Cerebellar nuclear complex (tissue), 1 donor: Measurements from ENCODE around the gene MTFR1L.

ENCODE experiments used
- DNase-seq, 2 experiments: peaks; one replicate each; lab custom pipeline; 2025; lab: John Stamatoyannopoulos, UW

MTFR1L gene

GRCh38 chr1:25861316-25862286 lies 41.8 kb downstream of the MTFR1L start:
- DNase-seq = no peak

DNA sequence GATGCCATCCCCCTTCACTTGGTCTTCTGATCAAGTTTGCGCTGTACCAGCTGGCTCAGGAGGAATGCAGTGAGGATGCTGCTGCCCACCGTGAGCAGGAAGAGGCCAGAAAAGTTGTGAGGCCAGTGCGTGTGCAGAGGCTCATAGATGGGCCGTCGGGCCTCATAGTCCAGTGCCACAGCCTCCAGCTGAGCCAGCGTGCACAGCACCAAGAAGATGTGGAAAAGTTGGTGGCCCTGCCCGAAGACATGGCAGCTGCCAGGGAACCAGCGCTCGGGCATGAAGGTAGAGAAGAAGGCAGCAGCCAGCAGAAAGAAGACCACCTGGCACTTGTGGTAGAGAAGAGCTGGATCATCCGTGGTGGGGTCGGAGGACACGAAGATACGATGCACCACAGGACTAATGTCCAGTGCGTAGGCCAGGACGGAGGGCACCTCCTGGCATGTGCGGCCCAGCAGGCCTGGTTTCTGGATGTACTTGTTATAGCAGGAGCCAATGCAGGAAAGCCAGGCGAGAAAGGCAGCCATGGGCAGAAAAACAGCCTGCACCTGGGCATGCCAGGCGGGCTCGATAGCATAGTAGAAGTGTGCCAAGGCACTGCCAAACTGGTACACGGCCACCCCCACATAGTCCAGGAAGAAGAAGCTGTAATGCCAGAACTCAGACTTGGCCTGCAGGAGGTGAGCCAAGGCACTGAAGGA lies 43.2 kb downstream of the MTFR1L start:
- peak in 1 of 2 experiments; percentile 16 for DNase-seq

DNA sequence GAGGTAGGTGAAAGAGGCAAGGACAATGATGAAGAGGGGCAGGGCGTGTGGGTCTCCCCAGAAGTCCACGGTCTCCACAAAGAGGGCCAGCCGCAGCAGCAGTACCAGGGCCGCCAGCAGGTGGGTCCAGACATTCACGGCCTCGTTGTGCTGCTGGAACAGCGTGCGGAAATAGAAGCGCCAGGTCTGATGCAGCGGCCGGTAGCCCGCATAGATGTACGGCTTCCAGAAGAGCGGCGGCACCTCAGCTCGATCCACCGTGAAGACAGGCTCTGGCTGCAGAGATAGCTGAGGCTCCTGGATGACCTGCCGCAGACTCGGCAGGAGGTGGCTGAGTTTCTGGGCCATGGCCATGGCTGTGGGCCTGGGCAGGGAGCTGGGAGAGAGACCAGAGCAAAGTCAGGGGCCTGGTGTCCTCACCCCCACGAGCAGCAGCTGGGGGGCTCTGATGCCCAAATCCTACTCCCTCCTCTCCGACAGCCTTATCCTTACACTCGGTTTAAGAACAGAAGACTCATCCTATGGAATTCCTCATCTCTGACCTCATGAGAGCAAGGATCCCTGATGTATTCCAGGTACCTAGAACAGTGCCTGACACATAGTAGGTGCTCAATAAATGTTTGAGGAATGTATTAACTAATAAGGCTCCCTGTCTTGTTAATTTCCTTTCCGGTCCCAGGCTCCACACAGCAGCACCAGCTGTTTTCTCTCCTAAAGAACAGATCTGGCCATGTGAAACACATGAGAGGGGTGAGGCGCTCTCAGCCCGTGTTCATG lies 43.9 kb downstream of the MTFR1L start:
- peak in 1 of 2 experiments; percentile 35 for DNase-seq

DNA sequence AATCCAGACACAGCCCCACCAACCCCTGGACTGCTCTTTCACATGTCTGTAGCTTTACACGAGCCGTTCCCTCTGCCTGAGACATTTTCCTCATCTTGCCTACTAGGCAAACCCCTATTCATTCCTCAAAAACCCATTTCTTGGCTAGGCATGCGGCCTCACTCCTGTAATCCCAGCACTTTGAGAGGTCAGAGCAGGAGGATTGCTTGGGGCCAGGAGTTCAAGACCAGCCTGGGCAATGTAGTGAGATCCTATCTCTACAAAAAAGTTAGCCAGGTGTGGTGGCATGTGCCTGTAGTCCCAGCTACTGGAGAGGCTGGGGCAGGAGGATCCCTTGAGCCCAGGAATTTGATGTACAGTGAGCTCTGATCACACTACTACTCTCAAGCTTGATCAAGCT lies 44.7 kb downstream of the MTFR1L start:
- no peak for DNase-seq

GRCh38 chr1:25866288-25866687 lies 46.5 kb downstream of the MTFR1L start:
- DNase-seq = no peak

DNA sequence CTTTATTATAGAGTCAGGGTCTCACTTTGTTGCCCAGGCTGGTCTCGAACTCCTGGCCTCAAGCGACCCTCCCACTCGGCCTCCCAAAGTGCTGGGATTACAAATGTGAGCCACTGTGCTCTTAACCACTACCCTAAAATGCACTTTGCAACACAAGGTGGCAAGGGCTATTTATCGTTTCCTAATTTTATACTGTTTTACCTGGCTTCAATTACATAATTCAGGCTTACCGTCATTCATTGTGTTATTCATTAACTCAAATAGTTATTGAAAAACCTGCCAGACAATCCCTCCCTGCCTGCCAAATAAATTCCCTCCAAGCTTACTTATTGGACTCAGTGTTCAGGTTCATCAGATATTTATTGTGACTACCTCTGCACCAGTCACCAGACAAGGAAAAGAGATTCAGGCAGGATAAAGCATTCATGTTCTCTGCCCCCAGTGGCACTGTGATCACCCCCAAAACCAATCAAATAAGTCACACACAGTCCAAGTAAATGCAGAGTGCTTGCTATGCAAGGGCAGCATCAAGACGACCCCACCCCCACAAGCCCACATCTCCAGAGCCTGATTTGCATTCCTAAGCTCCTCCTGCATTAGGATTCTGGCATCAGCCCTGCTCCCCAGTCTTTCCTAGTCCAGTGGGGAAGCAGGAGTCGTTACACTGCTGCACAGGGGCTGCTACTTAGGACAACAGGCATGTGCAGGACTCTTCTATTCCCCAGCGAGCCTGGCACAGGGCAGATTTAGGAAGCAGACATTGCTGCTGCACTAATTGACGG lies 47.6 kb downstream of the MTFR1L start:
- no peak for DNase-seq

DNA sequence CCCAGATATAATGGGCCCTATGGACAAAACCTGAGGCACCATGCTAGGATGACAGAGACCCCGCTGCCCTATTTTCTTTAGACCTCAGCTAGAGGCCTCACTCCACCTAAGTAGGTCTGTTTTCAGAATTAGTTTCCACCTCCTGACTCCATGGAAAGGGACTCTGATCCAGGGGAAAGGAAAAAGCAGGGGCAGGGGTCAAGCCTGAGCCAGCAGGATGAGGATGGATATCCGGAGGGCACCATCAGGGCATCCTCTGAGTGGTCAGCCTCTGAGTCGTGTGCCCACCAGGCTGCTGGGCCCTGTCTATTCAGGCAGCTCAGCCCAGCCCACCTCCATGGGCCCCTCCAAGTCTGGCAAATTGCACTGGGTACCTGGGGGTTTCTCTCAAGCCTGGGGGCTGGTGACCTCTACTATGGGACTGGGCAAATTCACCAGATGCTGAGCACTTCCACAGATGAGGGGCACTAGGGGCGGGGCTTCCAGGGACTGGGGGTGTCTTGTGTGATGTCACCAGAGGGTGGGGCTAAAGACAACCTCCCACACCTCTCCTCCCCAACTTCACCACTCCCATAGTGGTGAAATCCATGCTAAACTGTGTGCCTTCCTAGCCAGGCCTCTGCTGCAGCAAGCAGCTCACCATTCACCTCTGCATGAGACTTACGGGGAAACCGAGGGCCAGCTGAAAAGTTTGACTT lies 50.3 kb downstream of the MTFR1L start:
- no peak for DNase-seq

GRCh38 chr1:25870614-25871013 lies 50.9 kb downstream of the MTFR1L start:
- DNase-seq = no peak

GRCh38 chr1:25871086-25871703 lies 51.4 kb downstream of the MTFR1L start:
- DNase-seq = no peak

GRCh38 chr1:25871704-25872494 lies 52.1 kb downstream of the MTFR1L start:
- no peak for DNase-seq

- DNase-seq = no peak
These were observed 53.0 kb downstream of the MTFR1L start for GRCh38 chr1:25872713-25873112.

GRCh38 chr1:25873120-25873519 lies 53.4 kb downstream of the MTFR1L start:
- DNase-seq = no peak

DNA sequence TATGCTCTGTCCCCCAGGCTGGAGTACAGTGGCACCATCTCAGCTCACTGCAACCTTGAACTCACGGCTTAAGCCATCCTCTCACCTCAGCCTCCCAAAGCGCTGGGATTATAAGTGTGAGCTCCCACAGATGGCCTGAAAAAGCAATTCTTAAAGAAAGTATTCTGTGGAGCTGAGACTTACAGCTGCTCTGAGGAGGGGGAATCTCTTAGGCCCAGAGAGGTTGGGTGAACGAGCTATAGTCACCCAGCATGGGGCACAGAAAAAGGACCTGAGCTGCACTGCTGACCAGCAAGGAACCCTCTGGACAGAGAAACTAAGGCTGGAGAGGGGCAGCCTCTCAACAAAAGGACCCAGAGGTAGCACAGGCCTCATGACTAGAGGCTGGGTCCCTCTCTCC lies 54.5 kb downstream of the MTFR1L start:
- no peak for DNase-seq

- no peak for DNase-seq
These were observed 54.9 kb downstream of the MTFR1L start for GRCh38 chr1:25874635-25875153.

DNA sequence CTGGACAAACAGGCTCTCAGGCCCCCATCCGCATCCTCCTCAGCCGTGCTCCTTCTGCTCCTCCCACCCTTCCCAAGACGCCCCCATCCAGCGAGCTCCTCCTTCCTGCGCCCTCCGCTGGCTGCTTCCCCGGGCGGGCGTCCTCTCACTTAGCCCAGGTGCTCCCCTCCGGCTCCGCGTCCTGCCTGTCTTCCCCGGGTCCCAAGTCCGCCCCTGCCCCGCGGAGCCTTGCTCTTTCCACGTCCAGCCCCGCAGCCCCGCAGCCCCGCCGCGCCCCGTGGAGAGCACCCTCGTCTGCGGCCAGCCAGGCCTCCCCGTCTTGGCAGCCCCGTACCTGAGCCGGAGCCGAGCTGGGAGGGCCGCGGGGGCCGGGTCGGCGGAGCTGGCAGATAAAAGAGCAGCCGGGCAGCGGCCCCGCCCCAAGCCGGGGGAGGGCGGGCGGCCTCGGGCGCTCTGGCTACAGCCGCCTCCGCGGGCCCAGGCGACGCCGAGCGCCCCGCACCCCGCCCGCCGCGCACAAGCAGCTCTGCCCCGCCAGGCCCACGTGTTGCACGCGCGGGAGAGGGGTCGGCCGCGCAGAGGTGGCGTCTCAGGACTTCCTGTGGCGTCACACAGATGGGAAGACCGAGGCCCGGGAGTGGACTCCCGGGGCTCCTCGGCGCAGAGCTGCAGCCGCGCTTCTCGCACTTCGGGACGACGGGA lies 55.6 kb downstream of the MTFR1L start, which contains the start of gene PAQR7:
Gene PAQR7, minus strand, starts transcription at position 555 of the 702 bp plus-strand sequence. CDS start 11,869 bp downstream, outside the sequence.
- DNase-seq = peak in 1 of 2 experiments; percentile 10

GRCh38 chr1:25875856-25876692 lies 56.3 kb downstream of the MTFR1L start:
- no peak for DNase-seq

DNA sequence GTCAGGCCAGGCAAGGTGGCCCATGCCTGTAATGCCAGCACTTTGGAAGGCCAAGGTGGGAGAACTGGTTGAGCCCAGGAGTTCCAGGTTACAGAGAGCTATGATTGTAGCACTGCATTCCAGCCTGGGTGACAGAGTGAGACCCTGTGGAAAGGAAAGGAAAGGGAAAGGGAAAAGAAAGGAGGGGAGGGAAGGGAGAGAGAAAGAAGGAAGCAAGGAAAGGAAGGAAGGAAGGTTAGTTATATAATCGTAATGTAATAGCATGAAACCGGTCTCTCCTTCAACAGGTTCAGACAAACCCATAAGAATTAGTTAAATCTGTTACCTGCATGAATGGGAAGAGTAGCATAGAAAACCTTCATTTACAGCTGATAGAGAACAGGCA lies 56.9 kb downstream of the MTFR1L start:
- DNase-seq = no peak

DNA sequence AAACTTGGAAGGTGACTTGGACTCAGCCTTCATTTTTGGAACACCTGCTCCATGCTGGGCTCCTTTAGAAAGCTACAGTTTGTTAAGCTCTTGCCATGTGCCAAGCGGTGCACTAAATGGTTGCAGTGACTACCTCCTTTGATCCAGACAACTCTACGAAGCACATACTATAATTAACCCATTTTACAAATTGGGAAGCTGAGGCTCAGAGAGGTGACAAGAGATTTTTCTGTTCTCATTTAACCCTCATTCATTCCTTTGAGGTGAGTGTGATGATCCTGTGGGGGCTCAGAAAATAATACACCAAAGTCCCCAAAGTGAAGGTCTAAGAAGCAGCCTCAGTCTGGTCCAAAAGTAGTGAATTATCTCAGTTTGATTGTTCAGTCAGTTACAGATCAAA lies 57.4 kb downstream of the MTFR1L start:
- DNase-seq = no peak
